Measurements from ENCODE around the gene HOPX. TPM values are rescaled to one million over a fixed set of nuclear protein-coding genes. Genes with fewer than 3 reads are reported as not detected.

HOPX gene
- total and polyA plus RNA-seq, 2 experiments from 2014 or later = not detected

- Histone ChIP-seq H4K20me1 (replicated peaks; ENCODE audit: insufficient read depth) (no peaks in the 10 kb centered on the region), H3K4me2 (no peak overlapping the region), H3K27ac (ENCODE audit: low read depth) (no peak overlapping the region), H3F3A (replicated peaks; ENCODE audit: low read depth) (no peaks in the 10 kb centered on the region), H3K79me2 (replicated peaks; ENCODE audit: insufficient read depth) (no peaks in the 10 kb centered on the region), H3K4me1 (ENCODE audit: insufficient read depth) (no peaks in the 10 kb centered on the region), H3K9me2 (ENCODE audit: insufficient read depth) (no peaks in the 10 kb centered on the region; the same call in 1 of the 2 replicates), H3K4me3 (no peak overlapping the region), H2AFZ (no peak overlapping the region), H3K27me3 (ENCODE audit: insufficient read depth) (no peaks in the 10 kb centered on the region), H3K36me3 (ENCODE audit: insufficient read depth) (no peaks in the 10 kb centered on the region)
- Mint-ChIP-seq H3K36me3 (ENCODE audit: low read depth) (no peaks in the 10 kb centered on the region), H3K27ac (no peak overlapping the region), H3K27me3 (ENCODE audit: insufficient read depth, low read depth, poor library complexity) (peaks cover 1% of the 10 kb centered on the region), H3K9me3 (peaks cover 3% of the 10 kb centered on the region; the same call in 2 of the 3 replicates), H3K4me1 (no peaks in the 10 kb centered on the region), H3K4me3 (no peak overlapping the region)
- DNase-seq (ENCODE audit: low spot score) = no peak
- no peak for ATAC-seq
- TF ChIP-seq ZNF331 (CRISPR knock-in tag; IDR thresholded peaks at IDR 0.05; ENCODE audit: low read depth) (no peak), ZNF462 (CRISPR knock-in tag; IDR thresholded peaks at IDR 0.05) (no peak), ETS1 (IDR thresholded peaks at IDR 0.05) (no peak), EZH2phosphoT487 (IDR thresholded peaks at IDR 0.05; ENCODE audit: unreplicated experiment) (no peak), CTCF (conservative IDR thresholded peaks at IDR 0.05; ENCODE audit: low read depth in 2 of 2) (no peak), CREB1 (CRISPR knock-in tag; IDR thresholded peaks at IDR 0.05; ENCODE audit: low read depth) (no peak), NANOG (IDR thresholded peaks at IDR 0.05; ENCODE audit: borderline replicate concordance) (no peak), POLR2AphosphoS5 (IDR thresholded peaks at IDR 0.05; ENCODE audit: low read depth) (no peak), JUNB (IDR thresholded peaks at IDR 0.05; ENCODE audit: unreplicated experiment) (no peak), STAT1 (IDR thresholded peaks at IDR 0.05; ENCODE audit: unreplicated experiment) (no peak)
- TF ChIP-seq, protein P1, sequence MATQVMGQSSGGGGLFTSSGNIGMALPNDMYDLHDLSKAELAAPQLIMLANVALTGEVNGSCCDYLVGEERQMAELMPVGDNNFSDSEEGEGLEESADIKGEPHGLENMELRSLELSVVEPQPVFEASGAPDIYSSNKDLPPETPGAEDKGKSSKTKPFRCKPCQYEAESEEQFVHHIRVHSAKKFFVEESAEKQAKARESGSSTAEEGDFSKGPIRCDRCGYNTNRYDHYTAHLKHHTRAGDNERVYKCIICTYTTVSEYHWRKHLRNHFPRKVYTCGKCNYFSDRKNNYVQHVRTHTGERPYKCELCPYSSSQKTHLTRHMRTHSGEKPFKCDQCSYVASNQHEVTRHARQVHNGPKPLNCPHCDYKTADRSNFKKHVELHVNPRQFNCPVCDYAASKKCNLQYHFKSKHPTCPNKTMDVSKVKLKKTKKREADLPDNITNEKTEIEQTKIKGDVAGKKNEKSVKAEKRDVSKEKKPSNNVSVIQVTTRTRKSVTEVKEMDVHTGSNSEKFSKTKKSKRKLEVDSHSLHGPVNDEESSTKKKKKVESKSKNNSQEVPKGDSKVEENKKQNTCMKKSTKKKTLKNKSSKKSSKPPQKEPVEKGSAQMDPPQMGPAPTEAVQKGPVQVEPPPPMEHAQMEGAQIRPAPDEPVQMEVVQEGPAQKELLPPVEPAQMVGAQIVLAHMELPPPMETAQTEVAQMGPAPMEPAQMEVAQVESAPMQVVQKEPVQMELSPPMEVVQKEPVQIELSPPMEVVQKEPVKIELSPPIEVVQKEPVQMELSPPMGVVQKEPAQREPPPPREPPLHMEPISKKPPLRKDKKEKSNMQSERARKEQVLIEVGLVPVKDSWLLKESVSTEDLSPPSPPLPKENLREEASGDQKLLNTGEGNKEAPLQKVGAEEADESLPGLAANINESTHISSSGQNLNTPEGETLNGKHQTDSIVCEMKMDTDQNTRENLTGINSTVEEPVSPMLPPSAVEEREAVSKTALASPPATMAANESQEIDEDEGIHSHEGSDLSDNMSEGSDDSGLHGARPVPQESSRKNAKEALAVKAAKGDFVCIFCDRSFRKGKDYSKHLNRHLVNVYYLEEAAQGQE (IDR thresholded peaks at IDR 0.05; ENCODE audit: unreplicated experiment) = no peak
Measured at GRCh38 chr4:56640621-56641493, 40.2 kb downstream of the HOPX start.
